ENCODE results near the gene ZSCAN9.

The ZSCAN9 gene

DNA sequence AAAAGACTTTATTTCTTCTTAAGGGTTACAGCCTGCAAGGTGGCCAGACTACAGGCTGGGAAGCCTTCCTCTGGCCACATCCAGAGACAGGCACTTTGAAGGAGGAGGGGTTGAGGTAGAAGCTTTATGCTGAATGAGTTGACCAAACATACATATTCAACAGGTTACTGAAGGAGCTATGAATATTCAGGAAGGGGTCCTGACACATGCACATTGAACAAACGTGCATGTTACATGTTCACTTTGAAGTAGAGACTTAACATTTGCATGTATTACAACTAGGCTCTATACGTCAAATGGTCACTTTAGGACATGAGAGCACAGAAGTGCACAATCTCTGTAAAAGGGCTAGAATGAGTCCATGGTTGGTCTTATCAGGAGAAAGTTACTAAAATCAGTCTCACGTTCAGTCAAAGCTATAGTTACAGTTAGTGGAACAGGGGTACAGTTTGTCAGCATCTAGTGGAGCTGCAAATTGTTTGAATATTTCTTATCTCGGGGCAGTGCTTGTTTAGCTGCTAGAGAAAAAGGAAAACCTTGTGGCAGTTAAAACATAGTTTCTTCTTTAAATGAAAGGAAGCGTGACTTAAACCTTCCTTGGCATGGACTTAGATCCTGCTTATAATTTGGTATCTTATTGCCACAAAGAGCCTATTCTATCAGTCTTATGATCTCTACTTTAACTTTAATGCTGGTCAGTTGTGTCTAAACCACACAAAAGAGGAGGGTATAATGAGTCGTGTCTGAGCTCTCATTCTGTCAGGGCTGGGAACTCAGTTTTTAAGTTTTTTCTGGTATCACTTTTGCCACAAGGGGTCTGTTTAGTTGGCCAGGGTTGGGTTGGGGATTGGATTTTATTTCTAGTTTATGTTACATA, 4.6 kb upstream of the ZSCAN9 start:
- DNase-seq (ENCODE audit: low spot score): no peak

DNA sequence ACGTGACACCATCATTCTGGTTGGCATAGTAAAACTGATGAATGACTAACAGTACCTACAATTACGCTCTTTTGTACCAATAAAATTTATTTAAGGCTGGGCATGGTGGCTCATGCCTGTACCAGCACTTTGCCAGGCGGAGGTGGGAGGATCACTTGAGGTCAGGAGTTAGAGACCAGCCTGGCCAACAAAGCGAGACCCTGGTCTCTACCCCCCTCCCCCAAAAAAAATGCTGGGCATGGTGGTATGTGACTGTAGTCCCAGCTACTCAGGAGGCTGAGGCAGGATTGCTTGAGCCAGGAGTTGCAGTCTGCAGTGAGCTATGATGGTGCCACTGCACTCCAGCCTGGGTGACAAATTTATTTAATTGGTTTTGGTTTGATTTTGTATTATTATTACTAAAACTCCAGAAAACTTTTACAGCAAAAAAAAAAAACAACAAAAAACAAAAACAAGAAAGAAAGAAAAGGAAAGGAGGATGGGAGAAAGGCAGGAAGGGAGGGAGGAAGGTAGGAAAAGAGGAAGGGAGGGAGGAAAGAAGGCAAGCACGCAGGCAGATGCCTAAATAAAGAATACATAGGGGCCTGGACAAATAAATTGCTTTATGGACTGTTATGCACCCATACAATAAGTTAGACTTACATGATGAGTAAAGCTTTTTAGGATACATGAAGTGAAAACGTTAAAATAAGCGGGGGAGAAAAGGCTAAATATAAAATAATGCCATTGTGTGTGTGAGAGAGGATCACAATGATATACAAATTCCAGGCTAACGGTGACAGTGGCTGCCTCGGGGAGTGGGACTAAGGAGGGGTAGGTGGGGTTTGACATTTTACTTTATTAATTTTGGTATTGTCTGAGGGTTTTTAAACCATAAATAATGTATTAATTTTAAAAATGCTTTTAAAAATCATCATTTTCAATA, 682 bp upstream of the ZSCAN9 start:
- no peak for DNase-seq (ENCODE audit: low spot score)

DNA sequence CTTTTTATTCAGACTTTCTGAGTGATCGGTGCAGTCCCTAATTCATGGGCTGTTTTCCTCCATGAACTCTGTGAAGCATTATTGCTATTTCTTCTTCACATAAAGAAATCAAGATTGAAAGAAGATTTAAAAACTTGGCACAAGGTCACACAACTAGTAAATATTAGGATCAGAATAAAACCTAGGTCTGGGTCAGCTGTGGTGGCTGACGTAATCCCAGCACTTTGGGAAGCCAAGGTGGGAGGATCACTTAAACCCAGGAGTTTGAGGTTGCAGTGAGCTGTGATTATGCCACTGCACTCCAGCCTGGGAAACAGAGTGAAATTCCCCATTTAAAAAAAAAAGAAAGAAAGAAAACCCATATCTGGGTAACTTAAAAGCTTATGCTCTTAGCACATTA, 1.4 kb downstream of the ZSCAN9 start:
- DNase-seq (ENCODE audit: low spot score): no peak

DNA sequence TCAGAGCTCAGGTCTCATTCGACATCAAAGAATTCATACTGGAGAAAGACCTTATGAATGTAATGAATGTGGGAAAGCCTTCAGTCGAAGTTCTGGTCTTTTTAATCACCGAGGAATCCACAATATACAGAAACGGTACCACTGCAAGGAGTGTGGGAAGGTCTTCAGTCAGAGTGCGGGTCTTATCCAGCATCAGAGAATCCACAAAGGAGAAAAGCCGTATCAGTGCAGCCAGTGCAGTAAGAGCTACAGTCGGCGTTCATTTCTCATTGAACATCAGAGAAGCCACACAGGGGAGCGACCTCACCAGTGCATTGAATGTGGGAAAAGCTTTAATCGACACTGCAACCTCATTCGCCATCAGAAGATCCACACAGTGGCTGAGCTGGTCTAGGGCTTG, 7.7 kb downstream of the ZSCAN9 start:
- DNase-seq (ENCODE audit: low spot score): no peak

DNA sequence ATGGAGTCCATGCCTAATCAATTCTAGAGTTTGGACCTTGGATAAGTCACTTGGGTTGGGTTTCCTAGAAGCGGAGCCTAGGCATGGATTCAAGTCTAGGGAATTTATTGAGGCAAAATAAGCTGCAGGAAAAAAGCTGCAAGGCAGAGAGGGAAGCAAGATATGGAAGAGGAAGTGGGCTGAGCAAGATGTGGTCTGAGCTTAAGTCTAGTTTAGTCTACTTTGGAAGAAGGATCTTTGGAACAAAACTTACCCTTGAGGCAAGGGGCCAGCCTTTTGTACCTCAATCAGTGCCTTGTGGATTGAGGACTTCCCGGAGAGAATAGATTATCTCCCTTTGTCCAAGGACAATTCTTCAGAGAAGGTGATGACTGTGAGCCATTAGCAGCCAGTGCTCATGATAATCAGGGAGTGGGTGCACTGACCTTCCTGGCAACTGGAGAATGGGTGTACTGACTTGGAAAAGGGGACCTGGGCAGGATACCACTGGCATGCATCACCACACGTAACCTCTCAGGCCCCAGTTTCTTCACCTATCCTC, 10.9 kb downstream of the ZSCAN9 start:
- no peak for DNase-seq (ENCODE audit: low spot score)

DNA sequence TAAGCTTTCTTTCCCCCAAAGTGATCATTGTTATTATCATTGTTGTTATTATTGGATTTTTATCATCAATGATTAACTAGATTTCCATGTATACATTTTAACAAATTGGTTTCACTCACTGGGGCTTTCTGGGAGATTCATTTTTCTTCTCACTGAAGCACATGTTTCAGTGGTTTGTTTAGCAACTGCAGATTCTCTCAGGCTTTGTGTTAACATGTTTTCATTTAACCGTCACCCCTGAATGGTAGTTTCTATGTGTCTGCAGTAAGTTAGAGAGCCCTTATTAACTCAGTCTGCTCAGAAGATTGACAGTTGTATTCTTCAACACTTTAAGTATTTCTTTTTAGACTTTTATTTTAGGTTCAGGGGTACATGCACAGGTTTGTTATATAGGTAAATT, 14.6 kb downstream of the ZSCAN9 start:
- no peak for DNase-seq (ENCODE audit: low spot score)

DNA sequence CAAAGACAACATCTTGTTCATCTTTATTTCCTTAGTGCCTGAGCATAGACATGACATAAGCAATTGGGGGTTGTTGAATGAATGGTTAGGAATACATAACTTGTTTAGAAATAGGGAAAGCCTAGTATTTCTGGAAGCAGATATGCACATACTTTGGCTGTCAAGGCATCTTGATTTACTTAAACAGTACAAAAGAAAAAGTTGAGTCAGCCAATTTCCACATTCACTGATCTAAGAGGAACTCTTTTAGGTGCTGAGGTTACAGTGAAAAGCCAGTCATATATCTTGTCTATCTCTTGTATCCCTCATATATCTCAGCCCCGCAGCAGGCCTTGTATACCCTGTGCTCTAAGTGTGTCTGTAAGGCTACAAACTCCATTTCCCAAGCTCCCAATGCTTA, 15.4 kb downstream of the ZSCAN9 start:
- DNase-seq (ENCODE audit: low spot score): no peak

DNA sequence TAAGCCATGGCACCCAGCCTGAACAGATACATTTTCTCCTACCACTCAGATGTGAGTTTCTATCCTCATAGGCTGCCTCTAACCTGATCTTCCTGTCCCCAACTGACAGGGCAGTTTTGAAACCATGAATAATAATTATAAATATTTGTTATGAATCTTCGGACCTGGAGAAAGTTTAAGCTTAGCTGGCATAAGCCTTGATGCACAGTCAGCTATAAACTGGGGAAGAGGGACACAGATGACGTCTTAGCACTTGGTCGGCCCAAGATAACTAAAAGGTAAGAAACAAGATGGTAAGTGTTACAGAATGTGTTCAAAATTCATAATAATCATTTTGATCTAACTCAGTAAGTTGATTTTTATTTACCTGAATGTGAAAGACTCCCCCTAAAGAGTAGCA, 18.9 kb downstream of the ZSCAN9 start:
- no peak for DNase-seq (ENCODE audit: low spot score)

DNA sequence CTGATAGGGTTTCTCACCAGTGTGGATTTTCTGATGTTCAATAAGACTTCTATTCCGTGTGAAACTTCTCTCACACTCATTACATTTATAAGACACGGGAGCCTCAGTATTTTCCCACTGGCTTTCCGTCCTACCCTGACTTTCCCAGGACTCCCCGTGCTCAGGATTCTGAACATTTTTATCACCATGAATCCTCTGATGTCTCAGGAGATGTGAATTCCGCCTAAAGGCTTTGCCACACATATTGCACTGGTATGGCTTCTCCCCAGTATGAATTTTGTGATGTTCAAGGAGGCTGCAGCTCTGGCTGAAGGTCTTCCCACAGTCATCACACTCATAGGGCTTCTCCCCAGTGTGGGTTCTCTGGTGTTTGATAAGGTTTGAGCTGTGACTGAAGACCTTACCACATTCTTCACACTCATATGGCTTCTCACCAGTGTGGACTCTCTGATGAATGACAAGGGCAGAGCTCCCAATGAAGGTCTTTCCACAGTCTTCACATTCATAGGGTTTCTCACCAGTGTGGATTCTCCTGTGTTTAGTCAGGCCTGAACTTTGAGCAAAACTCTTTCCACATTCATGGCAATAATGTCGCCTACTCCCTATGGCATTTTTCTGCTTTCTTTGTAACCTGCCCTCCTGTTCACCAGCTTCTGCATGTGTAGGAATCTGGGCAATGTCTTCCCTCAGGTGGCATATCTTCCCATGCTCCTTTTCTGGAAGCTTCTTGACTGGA, 20.3 kb downstream of the ZSCAN9 start:
- DNase-seq (ENCODE audit: low spot score): no peak

DNA sequence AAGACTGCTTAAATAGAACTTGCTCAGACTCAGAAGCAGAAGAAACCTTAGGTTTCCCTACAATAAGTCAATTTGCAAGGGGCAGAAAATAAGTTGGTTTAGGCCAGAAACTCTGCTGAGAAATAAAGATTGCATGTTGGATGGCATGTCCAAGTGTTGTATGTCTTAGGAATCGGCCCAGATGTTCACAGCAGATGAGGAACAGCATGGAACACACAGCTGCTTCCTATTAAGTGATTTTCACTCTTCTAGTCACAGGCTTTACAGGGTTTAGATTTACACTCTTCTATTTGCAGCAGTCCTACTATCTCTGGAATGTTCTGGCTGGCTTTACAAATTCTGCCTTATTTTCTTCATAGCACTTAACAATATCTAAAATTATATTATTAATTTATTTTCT, 23.8 kb downstream of the ZSCAN9 start:
- DNase-seq (ENCODE audit: low spot score): no peak

DNA sequence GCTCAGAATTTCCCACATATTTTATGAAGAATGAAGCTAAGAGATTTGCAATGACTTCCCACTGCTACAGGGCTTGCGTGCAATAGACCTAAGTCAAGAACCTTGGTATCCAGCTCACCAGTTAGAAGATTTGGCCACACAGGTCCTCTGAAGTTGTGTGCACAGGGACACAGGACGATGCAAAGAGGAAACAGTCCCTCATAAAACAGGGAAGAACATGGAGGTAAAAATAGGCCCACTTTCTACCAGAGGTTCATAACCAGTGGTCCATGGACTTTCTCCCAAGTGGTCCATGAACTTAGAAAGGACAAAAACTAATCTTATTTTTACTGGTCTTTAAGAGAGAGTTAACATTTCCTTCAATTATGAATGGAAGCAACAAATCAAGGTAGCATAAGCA, 25.7 kb downstream of the ZSCAN9 start:
- DNase-seq (ENCODE audit: low spot score): no peak

DNA sequence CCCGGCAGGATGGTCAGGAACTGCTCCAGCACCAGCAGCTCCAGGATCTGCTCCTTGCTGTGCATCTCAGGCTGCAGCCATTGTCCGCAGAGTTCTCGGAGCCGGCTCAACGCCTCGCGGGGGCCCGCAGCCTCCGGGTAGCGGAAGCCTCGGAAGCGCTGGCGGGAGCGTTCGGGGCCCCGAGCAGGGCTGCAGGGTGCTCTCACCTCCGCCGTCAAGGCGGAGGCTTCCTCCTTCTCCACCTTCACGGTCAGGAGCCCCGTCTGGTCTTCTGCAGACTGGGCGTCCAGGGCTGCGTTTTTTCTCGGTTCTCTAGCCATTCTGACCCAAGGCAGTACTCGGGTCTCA, 26.6 kb downstream of the ZSCAN9 start:
- no peak for DNase-seq (ENCODE audit: low spot score)

DNA sequence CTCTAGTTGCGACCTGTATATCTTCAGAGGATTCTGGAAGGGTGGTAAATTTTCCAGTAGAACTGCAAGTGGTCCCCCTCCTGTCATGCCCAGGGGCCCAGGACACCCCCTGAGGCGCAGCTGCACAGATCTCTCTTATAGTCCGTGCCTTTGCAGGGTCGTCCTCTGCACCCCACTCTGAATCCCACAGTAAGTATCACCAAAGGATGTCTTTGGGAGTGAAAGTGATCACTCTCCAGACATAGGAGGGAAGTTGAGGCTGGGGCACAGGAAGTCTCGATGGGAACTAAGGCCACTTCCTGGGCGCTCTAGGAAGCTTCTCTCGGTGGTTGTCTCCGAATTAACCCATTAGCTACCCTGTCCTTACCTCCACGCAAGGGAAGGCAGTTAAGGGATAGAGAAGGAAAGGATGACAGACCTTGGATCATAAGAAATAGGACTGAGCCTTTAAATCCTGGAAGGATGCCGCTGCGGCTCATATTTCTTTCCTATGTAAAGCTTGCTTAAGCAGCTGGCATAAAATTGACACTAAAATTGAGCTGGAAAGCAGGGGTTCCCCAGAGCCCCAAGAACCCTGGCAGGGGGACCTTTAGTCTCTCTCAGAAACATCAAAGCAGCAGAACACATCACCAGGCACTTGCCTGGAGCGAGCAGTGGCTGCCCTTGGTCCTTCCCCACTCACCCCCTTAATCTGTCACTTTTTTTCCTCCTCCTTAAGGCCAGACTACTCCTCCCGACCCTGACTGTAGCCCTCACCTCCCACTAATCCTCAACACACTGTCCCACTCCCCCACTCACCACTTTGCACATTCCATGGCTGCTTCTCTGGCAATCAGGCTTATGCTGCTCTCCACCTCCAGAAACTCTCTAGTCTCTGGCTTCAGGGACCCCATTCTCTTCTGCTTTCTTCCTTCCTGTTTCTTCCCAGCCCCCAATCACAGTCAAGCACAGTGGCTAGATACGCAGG, 27.2 kb downstream of the ZSCAN9 start, which contains the start of gene ZKSCAN4:
TSS of gene ZKSCAN4 (minus strand) at position 261 of the 967 bp plus-strand sequence. CDS start 289 bp downstream, outside the sequence.
- DNase-seq (ENCODE audit: low spot score): peak; percentile 80

DNA sequence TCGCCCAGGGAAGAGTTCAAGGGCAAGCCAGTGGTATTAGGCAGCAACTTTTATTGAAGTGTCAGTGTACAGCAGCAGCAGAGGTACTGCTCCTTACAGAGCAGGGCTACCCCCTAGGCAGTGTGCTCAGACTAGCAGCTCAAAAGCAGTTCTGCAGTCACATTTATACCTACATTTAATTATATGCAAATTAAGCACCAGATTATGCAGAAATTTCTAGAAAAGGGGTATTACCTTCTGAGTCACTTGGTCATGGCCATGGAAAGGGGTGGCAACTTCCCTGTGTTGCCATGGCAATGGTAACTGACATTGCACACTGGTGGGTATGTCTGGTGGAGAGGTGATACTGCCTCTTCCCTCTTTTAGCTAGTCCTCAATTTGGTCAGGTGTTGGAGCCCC, 29.0 kb downstream of the ZSCAN9 start:
- DNase-seq (ENCODE audit: low spot score): no peak

DNA sequence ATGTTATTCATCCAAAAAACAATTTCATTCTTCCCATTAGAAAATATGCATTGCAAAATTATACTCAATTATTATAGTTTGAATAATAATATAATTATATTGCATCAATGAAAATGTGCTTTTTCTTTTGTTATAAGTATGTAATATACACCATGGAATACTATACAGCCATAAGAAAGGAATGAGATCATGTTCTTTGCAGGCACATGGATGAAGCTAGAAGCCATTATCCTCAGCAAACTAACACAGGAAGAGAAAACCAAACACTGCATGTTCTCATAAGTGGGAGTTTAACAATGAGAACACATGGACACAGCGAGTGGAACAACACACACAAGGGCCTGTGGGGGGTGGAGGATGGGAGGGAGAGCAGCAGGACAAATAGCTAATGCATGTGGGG, 32.0 kb downstream of the ZSCAN9 start:
- no peak for DNase-seq (ENCODE audit: low spot score)

DNA sequence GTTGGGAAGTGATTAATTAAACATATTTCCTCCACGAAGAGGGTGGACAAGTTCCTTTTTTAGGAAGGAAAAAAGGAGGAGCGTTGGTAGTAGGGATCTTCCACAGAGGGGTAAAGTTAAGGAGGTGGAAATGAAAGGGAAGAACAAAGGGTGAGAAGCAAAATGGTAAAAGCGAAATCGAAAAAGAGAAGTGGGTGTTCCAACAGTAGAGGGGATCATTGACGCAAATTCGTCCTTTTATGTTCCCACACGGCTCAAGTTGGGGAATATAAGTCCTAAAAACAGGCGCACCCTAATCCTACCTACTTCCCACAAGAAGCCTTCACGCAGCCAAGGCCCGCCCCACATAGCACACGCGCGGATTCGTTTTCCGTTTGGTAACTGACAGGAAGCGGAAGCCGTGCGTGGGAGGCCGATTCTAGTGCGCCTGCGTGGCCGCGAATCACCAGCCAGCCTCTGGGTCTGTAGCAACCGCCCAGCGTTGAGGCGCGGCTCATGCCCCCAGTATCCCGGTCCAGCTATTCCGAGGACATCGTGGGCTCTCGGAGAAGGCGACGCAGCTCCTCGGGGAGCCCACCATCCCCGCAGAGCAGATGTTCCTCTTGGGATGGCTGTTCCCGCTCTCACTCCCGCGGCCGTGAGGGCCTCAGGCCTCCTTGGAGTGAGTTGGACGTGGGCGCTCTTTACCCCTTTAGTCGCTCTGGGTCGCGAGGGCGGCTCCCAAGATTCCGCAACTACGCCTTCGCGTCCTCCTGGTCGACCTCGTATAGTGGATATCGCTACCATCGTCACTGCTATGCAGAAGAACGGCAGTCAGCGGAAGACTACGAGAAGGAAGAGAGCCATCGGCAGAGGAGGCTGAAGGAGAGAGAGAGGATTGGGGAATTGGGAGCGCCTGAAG, 34.1 kb downstream of the ZSCAN9 start, which contains the start of gene NKAPL:
TSS of gene NKAPL (plus strand) at position 421 of the 901 bp plus-strand sequence. CDS start at position 496, 75 bp downstream.
- peak; percentile 43 for DNase-seq (ENCODE audit: low spot score)

DNA sequence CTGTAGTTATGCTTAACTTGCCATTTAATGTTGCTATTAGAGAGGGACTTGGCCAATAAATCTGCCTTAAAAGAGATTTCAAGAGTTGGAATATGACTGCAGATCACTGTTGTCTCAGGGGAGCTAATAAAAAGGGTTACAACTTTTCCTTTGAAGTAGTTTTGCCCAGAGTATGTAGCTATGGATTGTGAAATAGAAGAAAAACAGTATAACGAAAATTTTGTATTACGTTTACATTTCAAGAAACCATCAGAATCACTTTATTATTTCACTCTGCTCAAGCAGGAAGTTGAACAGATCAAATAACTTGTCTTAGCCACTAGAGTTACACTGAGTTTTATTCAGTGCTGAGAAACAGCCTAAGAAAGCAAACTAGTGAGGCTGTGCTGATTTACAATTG, 38.8 kb downstream of the ZSCAN9 start:
- no peak for DNase-seq (ENCODE audit: low spot score)

DNA sequence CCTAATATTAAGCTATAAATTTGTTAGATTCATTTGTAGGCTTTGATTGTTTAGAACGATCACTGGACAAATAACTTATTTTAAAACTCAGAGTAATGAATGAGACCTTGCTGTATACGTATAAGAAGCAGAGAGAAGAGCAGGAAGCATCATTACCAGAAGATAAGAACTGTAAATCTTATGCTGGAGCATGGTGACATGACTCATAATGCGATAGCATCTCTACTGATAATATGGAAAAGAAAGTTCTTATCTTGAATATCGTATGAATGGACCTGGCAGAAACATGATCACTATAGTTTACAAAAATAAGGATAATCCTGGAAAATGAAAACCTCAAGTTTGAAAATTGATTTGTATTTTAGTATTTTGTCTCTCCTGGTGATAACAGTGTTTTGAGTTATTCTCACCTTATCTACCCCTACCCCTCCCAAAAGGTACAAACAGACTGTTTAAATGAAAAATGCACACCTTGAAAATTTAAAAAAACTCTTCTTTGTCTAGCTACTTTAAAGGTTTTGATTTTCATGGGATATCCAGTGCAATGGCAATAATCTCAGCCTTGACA, 39.8 kb downstream of the ZSCAN9 start:
- no peak for DNase-seq (ENCODE audit: low spot score)

DNA sequence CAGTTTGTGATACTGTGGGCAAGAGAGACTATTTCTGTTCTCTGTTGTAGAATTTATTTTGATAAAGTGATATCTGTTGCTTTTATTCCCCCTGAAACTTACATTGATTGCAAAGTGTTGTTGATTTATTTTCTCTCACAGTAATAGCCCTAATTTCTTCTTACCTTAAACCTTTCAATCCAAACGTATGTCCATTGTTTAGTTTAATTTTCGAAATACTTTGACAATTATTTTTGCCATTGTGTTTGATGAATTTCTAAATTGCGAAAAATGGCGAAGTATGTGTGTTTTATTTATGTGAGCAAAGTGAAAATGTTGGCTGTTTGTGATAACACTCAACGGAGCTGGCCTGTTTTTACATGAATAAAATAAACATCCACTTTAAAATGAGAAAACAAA, 41.5 kb downstream of the ZSCAN9 start:
- no peak for DNase-seq (ENCODE audit: low spot score)
